GM18873 (cell line): ENCODE results near the gene APOBEC3H.

Experiments used
- ATAC-seq: cut with Tn5 transposase; IDR thresholded peaks from one replicate; pipeline ENCODE4 v1.9.1; 2021; ENCODE audit warnings: mild to moderate bottlenecking, moderate library complexity, moderate number of reproducible peaks; ENCODE audit not compliant: unreplicated experiment, low FRiP score

The APOBEC3H gene

GRCh38 chr22:39080052-39080762 lies 16.8 kb upstream of the APOBEC3H start:
- ATAC-seq: no peak

GRCh38 chr22:39081016-39081415 lies 16.0 kb upstream of the APOBEC3H start:
- ATAC-seq: no peak

- no peak for ATAC-seq
Observed at GRCh38 chr22:39081598-39081997, 15.4 kb upstream of the APOBEC3H start.

- ATAC-seq: no peak
Observed at GRCh38 chr22:39083212-39084165, 13.6 kb upstream of the APOBEC3H start.

GRCh38 chr22:39084666-39085065 lies 12.4 kb upstream of the APOBEC3H start:
- ATAC-seq: no peak

GRCh38 chr22:39087098-39087497 lies 9.9 kb upstream of the APOBEC3H start:
- ATAC-seq: no peak

- ATAC-seq: no peak
Observed at GRCh38 chr22:39087881-39088684, 9.0 kb upstream of the APOBEC3H start.

- ATAC-seq: no peak
Observed at GRCh38 chr22:39088685-39089032, 8.4 kb upstream of the APOBEC3H start.

GRCh38 chr22:39089928-39090327 lies 7.1 kb upstream of the APOBEC3H start:
- ATAC-seq: no peak

GRCh38 chr22:39090426-39091064 lies 6.5 kb upstream of the APOBEC3H start:
- ATAC-seq: no peak

GRCh38 chr22:39091126-39092081 lies 5.6 kb upstream of the APOBEC3H start:
- no peak for ATAC-seq

GRCh38 chr22:39092111-39092862 lies 4.8 kb upstream of the APOBEC3H start:
- ATAC-seq: no peak

GRCh38 chr22:39094717-39095389 lies 2.2 kb upstream of the APOBEC3H start:
- no peak for ATAC-seq

- no peak for ATAC-seq
Observed at GRCh38 chr22:39095971-39096370, 1.1 kb upstream of the APOBEC3H start.

- ATAC-seq: no peak
Observed at GRCh38 chr22:39098026-39098425, 982 bp downstream of the APOBEC3H start.

GRCh38 chr22:39098576-39098975 lies 1.5 kb downstream of the APOBEC3H start:
- no peak for ATAC-seq

GRCh38 chr22:39101226-39101625 lies 4.2 kb downstream of the APOBEC3H start:
- no peak for ATAC-seq

- ATAC-seq: no peak
Observed at GRCh38 chr22:39103431-39103830, 6.4 kb downstream of the APOBEC3H start.
